DND-41 (cell line): ENCODE measurements around the gene DUT.

Source experiments
- ATAC-seq: fragments of 200-7000 bp; cut with Tn5 transposase; 3 replicates; pipeline ENCODE4 v1.9.1; 2021; ENCODE audit warnings: low read depth; ENCODE audit not compliant: insufficient read depth
- DNase-seq: peaks from one replicate; pipeline ENCODE4 v3.0.0-alpha.2; 2020
- H2AFZ ChIP-seq: 2 replicates; pipeline ENCODE4 v1.6.0; 2012; ENCODE audit warnings: low read depth, low read length
- H3K27ac ChIP-seq: 2 replicates; pipeline ENCODE4 v1.5.1; 2012; ENCODE audit warnings: low read length, inconsistent platforms
- H3K27me3 ChIP-seq: fragments of 200-600 bp; sonication (generic); 2 replicates; pipeline ENCODE4 v1.6.0; 2012; ENCODE audit warnings: low read length, mild to moderate bottlenecking, inconsistent platforms; ENCODE audit not compliant: insufficient read depth, poor library complexity
- H3K36me3 ChIP-seq: 2 replicates; pipeline ENCODE4 v1.5.1; 2012; ENCODE audit warnings: low read length, inconsistent platforms; ENCODE audit not compliant: insufficient read depth
- H3K4me1 ChIP-seq: 2 replicates; pipeline ENCODE4 v1.5.1; 2012; ENCODE audit warnings: mild to moderate bottlenecking, low read length; ENCODE audit not compliant: insufficient read depth
- H3K4me2 ChIP-seq: 2 replicates; pipeline ENCODE4 v1.6.0; 2012; ENCODE audit warnings: mild to moderate bottlenecking, moderate library complexity, low read length, inconsistent platforms; ENCODE audit not compliant: insufficient read depth
- H3K4me3 ChIP-seq, 2 experiments: fragments of 200-600 bp in 1 of 2; shearing (Covaris generic) in 1 of 2; 2 replicates each; pipeline ENCODE4 v1.5.1; 2012 to 2016; ENCODE audit warnings: inconsistent platforms in 2 of 2, low read length in 2 of 2, mild to moderate bottlenecking in 2 of 2, low read depth in 1 of 2, moderate library complexity in 1 of 2
- H3K79me2 ChIP-seq: 2 replicates; pipeline ENCODE4 v1.6.0; 2012; ENCODE audit warnings: low read length, inconsistent platforms; ENCODE audit not compliant: insufficient read depth
- H3K9ac ChIP-seq: 2 replicates; pipeline ENCODE4 v1.6.0; 2012; ENCODE audit warnings: low read depth, mild to moderate bottlenecking, inconsistent platforms, low read length, moderate library complexity
- H3K9me3 ChIP-seq: 2 replicates; pipeline ENCODE4 v1.5.1; 2012; ENCODE audit warnings: low read length, moderate library complexity, mild to moderate bottlenecking, inconsistent platforms; ENCODE audit not compliant: insufficient read depth, severe bottlenecking
- H4K20me1 ChIP-seq: 2 replicates; pipeline ENCODE4 v1.6.0; 2012; ENCODE audit warnings: low read length; ENCODE audit not compliant: insufficient read depth
- EZH2 ChIP-seq: IDR thresholded peaks from 3 replicates; pipeline ENCODE4 v1.6.1; 2012; ENCODE audit warnings: borderline replicate concordance, low read depth, mild to moderate bottlenecking, moderate library complexity, low read length, inconsistent platforms; ENCODE audit not compliant: severe bottlenecking
- TF ChIP-seq, protein P1 (sequence below): IDR thresholded peaks from 2 replicates; pipeline ENCODE4 v1.5.1; 2012; ENCODE audit warnings: borderline replicate concordance, low read length, moderate library complexity, mild to moderate bottlenecking; ENCODE audit not compliant: poor library complexity, severe bottlenecking; ENCODE audit errors: extremely low read depth

DUT gene

DNA sequence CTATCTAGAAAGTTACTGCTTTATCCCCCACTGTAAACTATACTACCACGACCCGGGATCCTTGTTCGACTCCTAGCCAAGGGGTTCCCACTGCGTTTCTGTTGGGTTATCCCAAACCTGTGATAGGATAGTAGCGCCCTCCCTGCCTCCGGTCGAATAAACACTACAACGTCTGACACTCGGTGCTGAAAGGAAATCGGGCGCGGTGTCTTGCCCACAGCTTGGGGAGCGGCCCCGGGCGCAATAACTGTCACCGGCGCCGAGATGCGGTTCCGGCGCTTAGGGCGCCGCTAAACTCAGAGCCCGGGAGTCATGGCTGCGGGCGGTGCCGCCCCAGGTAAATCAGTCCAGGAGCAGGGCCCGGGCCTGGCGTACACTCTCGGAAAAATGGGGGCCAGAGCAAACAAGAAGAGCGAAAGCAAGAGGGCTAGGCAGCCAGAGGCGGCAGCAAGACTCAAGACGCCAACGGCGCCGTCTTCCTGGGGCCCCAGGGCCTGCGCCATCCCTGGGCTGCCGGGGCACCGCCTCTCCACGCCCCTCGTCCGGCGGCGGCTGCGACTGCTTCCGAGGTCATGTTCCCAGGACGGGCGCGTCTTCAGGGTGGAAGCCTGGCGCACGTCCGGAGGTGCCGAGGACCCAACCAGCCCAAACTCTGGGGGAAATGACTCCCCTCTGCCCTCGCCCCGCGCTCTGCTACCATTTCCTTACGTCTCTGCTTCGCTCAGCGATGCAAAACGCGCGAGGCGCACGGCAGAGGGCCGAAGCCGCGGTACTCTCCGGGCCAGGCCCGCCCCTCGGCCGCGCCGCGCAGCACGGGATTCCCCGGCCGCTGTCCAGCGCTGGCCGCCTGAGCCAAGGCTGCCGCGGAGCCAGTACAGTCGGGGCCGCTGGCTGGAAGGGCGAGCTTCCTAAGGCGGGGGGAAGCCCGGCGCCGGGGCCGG lies at the start of gene DUT:
Gene DUT, plus strand, starts transcription at position 575 of the 941 bp plus-strand sequence. Its CDS starts 87 bp downstream, at position 662.
- Histone ChIP-seq H3K9ac (peak within 1 kb of the TSS; percentile 100), H4K20me1 (peaks cover 17% of the 10 kb centered on the region; the same call in 1 of the 2 replicates), H3K36me3 (peaks cover 26% of the 10 kb centered on the region), H3K9me3 (no peaks in the 10 kb centered on the region), H3K4me2 (peak within 1 kb of the TSS; percentile 80), H3K27me3 (no peaks in the 10 kb centered on the region), H2AFZ (peak within 1 kb of the TSS; percentile 90), H3K4me3 (peak within 1 kb of the TSS; percentile 81 to 97), H3K79me2 (peaks cover 68% of the 10 kb centered on the region), H3K4me1 (peaks cover 47% of the 10 kb centered on the region), H3K27ac (peak within 1 kb of the TSS; percentile 98)
- TF ChIP-seq, protein P1, sequence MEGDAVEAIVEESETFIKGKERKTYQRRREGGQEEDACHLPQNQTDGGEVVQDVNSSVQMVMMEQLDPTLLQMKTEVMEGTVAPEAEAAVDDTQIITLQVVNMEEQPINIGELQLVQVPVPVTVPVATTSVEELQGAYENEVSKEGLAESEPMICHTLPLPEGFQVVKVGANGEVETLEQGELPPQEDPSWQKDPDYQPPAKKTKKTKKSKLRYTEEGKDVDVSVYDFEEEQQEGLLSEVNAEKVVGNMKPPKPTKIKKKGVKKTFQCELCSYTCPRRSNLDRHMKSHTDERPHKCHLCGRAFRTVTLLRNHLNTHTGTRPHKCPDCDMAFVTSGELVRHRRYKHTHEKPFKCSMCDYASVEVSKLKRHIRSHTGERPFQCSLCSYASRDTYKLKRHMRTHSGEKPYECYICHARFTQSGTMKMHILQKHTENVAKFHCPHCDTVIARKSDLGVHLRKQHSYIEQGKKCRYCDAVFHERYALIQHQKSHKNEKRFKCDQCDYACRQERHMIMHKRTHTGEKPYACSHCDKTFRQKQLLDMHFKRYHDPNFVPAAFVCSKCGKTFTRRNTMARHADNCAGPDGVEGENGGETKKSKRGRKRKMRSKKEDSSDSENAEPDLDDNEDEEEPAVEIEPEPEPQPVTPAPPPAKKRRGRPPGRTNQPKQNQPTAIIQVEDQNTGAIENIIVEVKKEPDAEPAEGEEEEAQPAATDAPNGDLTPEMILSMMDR: peak; percentile 38
- TF ChIP-seq EZH2: no peak
- peak; percentile 82 for ATAC-seq
- DNase-seq: peak; percentile 78

DNA sequence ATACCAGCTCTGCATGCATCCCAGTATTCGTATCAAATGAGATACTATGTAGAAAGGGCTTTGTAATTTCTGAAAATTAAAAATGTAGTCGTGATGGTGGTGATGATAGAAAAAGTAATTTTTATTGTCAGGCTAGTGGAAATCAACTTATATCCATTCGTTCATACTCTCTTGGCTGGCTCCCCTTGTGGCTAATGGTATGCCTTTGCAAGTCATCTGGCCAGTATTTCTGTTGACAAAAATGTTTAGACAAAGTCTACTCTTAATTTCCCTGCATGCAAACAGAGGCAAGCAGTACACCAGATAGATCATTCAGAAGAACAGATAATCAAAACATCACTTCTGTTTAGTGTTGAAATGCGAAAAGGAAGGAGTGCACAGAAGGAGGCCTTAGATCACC lies 49.6 kb upstream of the DUT start:
- H4K20me1 ChIP-seq: no peaks in the 10 kb centered on the region
- no peaks in the 10 kb centered on the region for H3K9me3 ChIP-seq
- H3K9ac ChIP-seq: no peak overlapping the region
- no peak overlapping the region for H3K4me3 ChIP-seq
- TF ChIP-seq EZH2: no peak
- TF ChIP-seq, protein P1: no peak
- DNase-seq (no peak), ATAC-seq (no peak)
- H3K36me3 ChIP-seq: no peaks in the 10 kb centered on the region
- H3K4me2 ChIP-seq: no peak overlapping the region
- no peak overlapping the region for H3K27ac ChIP-seq
- no peaks in the 10 kb centered on the region for H3K4me1 ChIP-seq
- H3K27me3 ChIP-seq: peaks cover 10% of the 10 kb centered on the region
- no peak overlapping the region for H2AFZ ChIP-seq
- H3K79me2 ChIP-seq: no peaks in the 10 kb centered on the region

DNA sequence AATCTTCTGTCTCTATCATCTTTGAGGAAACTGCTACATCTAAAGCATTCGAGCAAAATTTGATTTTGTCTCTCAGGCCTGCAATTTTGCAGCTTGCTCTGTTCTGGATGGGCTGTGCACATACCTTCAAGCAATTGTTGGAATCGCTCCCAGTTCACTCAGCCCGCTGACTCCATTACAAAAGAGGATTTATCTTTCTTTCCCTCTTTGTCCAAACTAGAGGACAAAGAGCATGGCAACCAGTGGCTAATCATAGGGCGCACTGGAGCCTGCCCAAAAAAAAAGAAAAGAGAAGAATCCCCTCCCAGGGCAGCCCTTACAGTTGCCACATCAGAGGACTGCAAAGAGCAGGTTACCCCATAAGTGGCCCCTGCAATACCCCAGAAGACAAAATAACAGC lies 49.0 kb upstream of the DUT start:
- Histone ChIP-seq H3K36me3 (no peaks in the 10 kb centered on the region), H4K20me1 (no peaks in the 10 kb centered on the region), H3K27me3 (peaks cover 10% of the 10 kb centered on the region), H3K27ac (no peak overlapping the region), H3K4me2 (no peak overlapping the region), H3K4me1 (no peaks in the 10 kb centered on the region), H3K4me3 (no peak overlapping the region), H3K9me3 (no peaks in the 10 kb centered on the region), H3K79me2 (no peaks in the 10 kb centered on the region), H3K9ac (no peak overlapping the region), H2AFZ (no peak overlapping the region)
- no peak for TF ChIP-seq EZH2
- TF ChIP-seq, protein P1: no peak
- no peak for DNase-seq
- ATAC-seq: no peak
